Tibial nerve (tissue), 3 donors: ENCODE results near the gene SEMA4C.

Experiments used
- CTCF ChIP-seq, 5 experiments: fragments of 200-600 bp in 3 of 5; fragments of 450-650 bp in 2 of 5; sonication (generic) in 3 of 5; IDR thresholded peaks; one replicate each; pipeline ENCODE4 v1.5.1; 2016 to 2019; ENCODE audit warnings: antibody characterized with exemption in 5 of 5, mild to moderate bottlenecking in 3 of 5, moderate library complexity in 2 of 5
- POLR2A ChIP-seq, 2 donors: fragments of 450-650 bp; IDR thresholded peaks; one replicate each; pipeline ENCODE4 v1.6.1; 2017; ENCODE audit warnings: antibody characterized with exemption in 2 of 2, mild to moderate bottlenecking in 2 of 2, moderate library complexity in 2 of 2

DNA sequence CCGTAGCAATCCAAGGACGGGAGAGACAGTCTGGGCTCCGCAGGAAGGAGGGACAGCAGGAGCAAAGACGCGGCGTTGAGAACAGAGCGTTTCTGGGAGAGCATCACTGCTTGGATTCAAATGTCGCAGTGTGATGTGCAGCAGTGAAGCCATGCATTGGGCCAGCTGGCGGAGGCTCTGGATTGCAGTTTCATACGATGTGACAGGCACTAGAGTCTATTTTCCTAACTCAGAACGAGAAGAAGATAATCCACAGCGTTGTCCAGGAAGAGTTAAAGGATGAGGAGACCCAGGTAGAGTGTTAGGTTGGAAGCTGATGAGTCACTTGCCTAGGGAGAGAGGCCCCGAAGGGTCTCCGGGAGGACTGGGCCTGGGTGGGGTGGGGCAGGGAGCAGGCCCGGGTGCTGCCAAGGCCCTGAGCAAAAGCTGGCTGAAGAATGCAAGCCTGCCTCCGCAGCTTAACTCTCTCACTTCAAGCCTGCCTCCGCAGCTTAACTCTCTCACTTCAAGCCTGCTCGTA is 17.7 kb upstream of the SEMA4C start:
- no peak for TF ChIP-seq POLR2A (IDR thresholded peaks at IDR 0.05)
- TF ChIP-seq CTCF (IDR thresholded peaks at IDR 0.05) = no peak
